ENCODE measurements around the gene RAD50. TPM values are rescaled to one million over a fixed set of nuclear protein-coding genes. Genes with fewer than 3 reads are reported as not detected.

Gene RAD50
- total RNA-seq, 1 donor: 54.7 TPM

GRCh38 chr5:132667309-132667708 is 110.5 kb downstream of the RAD50 start:
- no peak for DNase-seq (ENCODE audit: low read depth)
- no peak overlapping the region for H3K4me3 ChIP-seq (ENCODE audit: low read depth, low read length)
- TF ChIP-seq CTCF (IDR thresholded peaks at IDR 0.05; ENCODE audit: insufficient read depth, low read length): no peak

DNA sequence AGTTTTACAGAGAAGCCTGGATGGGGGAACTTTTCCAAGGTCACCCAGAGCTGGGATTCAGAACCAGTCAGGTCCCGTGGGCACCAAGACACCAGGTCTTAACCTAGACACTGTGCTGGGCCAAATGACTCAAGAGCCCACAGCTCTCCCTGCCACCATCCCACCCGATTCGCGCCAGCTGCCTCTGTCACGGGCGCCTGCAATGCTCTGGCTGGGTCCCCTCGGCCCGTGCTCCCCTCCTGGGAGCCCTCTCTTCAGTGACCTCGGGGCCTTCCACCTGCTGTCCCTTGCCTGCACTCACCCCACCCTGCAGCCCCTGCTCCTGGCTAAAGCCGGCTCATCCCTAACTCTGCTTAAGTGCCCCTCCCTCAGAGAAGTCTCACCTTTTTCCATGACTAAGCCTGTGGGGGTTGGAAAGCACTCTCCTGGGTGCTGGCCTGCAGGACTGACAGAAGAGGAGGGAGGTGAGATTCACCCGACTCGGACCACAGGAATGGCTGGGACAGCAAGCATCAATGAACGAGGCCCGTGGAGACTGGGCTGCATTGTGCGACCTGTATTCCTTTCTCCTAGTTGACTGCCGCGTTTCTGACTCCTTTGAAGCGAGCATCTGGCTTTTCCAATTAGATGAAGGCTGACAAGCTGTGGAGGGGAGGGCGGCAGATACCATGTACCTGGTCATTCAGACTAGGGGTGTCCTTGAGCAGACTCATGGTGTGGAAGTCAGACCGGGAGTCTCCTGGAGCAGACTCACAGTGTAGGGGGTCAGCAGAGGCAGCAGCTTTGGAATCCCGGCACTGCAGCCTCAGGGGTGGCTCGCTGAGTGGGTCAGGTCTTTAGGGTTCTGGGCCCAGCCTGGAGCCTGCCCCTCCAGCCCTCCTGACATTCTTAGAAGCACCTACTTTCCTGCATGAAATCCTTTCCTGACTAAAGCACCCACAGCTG is 111.3 kb downstream of the RAD50 start:
- no peak for DNase-seq (ENCODE audit: low read depth)
- H3K4me3 ChIP-seq (ENCODE audit: low read depth, low read length): no peak overlapping the region
- no peak for TF ChIP-seq CTCF (IDR thresholded peaks at IDR 0.05; ENCODE audit: insufficient read depth, low read length)

GRCh38 chr5:132668706-132669454 is 112.1 kb downstream of the RAD50 start:
- DNase-seq (ENCODE audit: low read depth): no peak
- no peak for TF ChIP-seq CTCF (IDR thresholded peaks at IDR 0.05; ENCODE audit: insufficient read depth, low read length)
- H3K4me3 ChIP-seq (ENCODE audit: low read depth, low read length): no peak overlapping the region

GRCh38 chr5:132669455-132669820 is 112.7 kb downstream of the RAD50 start:
- no peak overlapping the region for H3K4me3 ChIP-seq (ENCODE audit: low read depth, low read length)
- no peak for DNase-seq (ENCODE audit: low read depth)
- no peak for TF ChIP-seq CTCF (IDR thresholded peaks at IDR 0.05; ENCODE audit: insufficient read depth, low read length)

DNA sequence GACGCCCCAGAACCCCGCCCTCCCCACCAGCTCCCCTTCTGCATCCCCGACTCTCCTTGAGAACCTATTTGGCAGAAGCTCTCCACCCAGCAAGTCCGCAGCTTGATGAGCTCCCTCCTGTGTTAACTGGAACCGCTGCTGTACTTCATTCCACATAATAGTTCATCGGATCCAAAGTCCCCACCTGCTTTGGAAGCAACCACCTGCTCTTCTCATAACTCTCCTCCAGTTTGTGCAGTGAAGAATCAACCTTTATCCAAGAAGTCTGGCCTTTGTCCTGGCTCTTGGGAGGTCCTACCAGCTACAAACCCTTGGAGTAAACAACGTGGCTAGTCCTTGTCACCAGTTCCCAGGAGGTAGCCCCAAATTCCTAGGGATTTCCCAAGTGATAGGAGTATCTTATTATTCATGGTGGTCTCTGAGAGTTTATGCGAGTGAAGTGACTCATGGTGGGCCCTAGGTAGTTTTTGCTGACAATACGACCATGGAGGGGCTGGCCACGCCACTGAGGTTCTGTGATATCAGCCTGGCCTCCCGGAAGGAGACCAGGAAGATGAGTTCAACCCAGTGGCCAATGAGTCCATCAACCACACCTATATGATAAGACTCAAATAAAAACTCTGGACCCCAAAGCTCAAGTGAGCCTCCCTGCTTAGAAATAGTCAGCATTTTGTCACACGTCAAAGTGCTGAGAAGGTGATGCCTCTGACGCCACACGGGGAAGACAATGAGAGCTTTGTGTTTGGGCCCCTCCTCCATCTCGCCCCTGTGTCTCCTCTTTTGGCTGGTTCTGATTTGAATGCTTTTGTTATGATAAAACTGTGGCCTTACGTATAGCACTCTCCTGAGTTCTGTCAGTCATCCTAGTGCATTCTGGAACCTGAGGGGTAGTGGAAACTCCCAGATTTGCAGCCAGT is 113.4 kb downstream of the RAD50 start:
- H3K4me3 ChIP-seq (ENCODE audit: low read depth, low read length): no peak overlapping the region
- TF ChIP-seq CTCF (IDR thresholded peaks at IDR 0.05; ENCODE audit: insufficient read depth, low read length): no peak
- DNase-seq (ENCODE audit: low read depth): no peak

DNA sequence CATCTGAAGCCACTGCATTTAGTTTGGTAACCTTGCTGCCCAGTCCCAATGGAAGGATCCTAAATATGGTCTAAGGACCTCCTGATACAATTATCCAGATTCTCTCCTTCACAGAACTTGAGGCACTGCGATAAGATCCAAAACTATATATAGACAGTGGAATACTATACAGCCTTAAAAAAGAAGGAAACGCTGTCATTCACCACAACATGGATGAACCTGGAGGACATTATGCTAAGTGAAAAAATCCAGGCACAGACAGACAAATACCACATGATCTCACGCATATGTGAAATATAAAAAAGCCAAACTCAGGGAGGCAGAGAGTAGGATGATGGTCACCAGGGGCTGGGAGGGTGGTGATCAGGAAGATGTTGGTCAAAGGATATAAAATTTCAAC is 114.2 kb downstream of the RAD50 start:
- TF ChIP-seq CTCF (IDR thresholded peaks at IDR 0.05; ENCODE audit: insufficient read depth, low read length): no peak
- no peak for DNase-seq (ENCODE audit: low read depth)
- H3K4me3 ChIP-seq (ENCODE audit: low read depth, low read length): no peak overlapping the region

Measured in fibroblast of the aortic adventitia (primary cell).